Left forelimb (tissue), 1 donor: Measurements from ENCODE around the gene STARD8.
"Not testable (repeated sequence)": the region's sequence is repeated elsewhere in the genome, so short reads cannot be mapped to it uniquely, and the experiment has no call there.

ENCODE experiments used
- DNase-seq: peaks from one replicate; pipeline ENCODE4 v3.0.0-alpha.2; 2018; ENCODE audit warnings: low spot score

The STARD8 gene, protein sequence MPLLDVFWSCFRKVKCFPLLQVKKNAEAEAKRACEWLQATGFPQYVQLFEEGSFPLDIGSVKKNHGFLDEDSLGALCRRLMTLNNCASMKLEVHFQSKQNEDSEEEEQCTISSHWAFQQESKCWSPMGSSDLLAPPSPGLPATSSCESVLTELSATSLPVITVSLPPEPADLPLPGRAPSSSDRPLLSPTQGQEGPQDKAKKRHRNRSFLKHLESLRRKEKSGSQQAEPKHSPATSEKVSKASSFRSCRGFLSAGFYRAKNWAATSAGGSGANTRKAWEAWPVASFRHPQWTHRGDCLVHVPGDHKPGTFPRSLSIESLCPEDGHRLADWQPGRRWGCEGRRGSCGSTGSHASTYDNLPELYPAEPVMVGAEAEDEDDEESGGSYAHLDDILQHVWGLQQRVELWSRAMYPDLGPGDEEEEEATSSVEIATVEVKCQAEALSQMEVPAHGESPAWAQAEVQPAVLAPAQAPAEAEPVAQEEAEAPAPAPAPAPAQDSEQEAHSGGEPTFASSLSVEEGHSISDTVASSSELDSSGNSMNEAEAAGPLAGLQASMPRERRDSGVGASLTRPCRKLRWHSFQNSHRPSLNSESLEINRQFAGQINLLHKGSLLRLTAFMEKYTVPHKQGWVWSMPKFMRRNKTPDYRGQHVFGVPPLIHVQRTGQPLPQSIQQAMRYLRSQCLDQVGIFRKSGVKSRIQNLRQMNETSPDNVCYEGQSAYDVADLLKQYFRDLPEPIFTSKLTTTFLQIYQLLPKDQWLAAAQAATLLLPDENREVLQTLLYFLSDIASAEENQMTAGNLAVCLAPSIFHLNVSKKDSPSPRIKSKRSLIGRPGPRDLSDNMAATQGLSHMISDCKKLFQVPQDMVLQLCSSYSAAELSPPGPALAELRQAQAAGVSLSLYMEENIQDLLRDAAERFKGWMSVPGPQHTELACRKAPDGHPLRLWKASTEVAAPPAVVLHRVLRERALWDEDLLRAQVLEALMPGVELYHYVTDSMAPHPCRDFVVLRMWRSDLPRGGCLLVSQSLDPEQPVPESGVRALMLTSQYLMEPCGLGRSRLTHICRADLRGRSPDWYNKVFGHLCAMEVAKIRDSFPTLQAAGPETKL

DNA sequence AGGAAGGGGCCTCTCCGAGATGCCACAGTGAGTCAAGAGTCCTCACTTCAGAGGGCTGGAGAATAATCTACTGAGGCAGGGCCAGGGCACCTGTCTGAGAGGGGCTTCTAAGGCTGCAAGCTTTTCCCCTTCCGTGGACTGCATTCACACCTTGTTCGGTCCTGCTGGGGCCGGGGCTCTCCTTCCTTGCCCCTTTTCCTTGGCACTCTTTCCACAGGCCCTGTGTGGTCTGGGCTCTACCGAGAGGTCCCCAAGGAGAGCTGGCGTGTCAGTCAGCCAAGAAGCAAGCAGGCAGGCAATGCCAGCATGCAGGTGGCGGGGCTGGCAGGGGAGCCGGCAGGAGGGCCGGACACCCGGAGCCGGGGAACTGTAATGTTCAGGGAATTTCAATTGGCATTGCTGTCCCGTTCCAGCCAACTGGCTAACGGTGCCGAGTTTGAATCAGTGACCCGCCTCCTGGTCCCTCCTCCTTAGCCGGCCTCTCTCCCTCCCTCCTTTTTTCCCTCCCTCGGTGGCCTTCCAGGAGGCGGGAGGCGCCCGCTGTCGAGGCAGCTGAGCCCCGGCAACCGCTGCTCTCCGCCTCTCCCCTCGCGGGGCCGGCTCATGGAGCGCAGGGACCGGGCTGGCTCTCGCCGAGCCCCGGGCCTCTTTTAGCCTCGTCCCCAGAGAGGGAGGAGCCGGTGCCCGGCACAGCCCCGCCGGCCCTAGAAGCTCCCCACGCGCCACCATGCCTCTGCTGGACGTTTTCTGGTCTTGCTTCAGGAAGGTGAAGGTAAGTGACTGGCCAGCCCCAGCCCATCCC lies at the start of gene STARD8:
Gene STARD8, plus strand, starts transcription at position 511 of the 802 bp plus-strand sequence. Its CDS starts 217 bp downstream, at position 728.
- no peak for DNase-seq

DNA sequence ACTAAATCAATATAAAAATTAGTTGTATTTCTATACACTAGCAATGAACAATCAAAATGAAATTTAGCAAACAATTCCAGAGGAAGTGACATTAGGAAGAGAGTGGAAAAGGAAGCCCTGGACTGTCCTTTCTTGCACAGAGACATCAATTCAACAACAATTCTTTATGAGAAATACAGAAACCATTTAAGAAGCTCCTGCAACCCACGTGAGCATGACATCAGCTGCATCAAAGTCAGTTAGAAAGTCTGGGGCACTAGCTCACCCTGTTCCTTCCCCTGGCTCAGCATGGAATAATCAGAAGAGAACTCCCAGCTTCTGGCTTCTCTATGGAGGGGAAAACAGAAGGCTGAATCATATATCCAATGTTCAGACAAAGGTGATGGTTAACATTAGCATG lies 48.6 kb upstream of the STARD8 start:
- DNase-seq, result no peak

DNA sequence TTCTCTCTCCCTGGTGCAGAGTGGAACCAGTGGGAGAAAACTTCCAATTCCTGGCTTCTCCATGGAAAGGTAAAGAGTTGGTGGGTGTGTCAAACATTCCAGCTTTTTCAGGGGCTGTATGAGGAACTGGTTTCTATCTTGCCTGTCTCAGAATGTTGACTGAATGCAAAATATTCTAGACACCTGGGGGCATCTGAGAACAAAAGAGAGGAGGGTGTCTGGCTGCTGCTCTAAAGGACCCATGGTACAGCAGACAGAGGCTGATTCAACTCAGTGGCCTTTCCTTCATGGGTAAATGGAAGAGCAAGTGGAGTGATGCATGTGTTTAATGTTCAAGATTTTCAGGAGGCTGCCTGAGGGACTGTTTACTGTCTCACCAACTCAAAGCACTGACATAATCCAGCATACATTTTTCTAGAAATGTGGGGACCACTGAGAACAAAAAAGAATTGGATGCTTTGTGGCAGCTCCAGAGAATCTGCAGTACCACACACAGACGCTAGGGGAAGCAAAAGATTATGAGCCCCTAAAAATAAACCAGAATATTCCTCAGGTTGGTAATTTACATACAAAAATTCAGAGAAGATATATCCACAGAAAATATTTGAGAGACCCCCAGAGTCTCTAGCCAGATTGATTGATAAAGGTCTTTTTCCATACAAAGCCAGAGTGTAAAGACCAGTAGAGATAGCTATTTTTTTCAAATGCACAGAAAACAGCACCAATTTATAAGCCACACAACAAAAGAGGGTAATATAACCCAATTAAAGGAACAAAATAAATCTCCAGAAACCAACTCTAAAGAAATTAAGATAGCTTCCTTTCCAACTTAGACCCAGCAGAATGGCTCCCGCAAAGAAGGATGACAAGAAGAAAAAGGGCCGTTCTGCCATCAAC lies 48.0 kb upstream of the STARD8 start:
- DNase-seq, result no peak

DNA sequence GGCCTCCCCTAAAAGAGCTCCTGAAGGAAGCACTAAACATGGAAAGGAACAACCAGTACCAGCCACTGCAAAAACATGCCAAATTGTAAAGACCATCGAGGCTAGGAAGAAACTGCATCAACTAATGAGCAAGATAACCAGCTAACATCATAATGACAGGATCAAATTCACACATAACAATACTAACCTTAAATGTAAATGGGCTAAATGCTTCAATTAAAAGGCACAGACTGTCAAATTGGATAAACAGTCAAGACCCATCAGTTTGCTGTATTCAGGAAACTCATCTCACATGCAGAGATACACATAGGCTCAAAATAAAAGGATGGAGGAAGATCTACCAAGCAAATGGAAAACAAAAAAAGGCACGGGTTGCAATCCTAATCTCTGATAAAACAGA lies 43.2 kb upstream of the STARD8 start:
- not testable (repeated sequence) for DNase-seq

GRCh38 chrX:68614733-68615132 lies 32.7 kb upstream of the STARD8 start:
- not testable (repeated sequence) for DNase-seq

GRCh38 chrX:68627986-68628385 lies 19.5 kb upstream of the STARD8 start:
- no peak for DNase-seq

GRCh38 chrX:68629936-68630335 lies 17.5 kb upstream of the STARD8 start:
- DNase-seq, result not testable (repeated sequence)

GRCh38 chrX:68631336-68631735 lies 16.1 kb upstream of the STARD8 start:
- no peak for DNase-seq

- DNase-seq, result no peak
Observed at GRCh38 chrX:68632491-68632890, 15.0 kb upstream of the STARD8 start.

DNA sequence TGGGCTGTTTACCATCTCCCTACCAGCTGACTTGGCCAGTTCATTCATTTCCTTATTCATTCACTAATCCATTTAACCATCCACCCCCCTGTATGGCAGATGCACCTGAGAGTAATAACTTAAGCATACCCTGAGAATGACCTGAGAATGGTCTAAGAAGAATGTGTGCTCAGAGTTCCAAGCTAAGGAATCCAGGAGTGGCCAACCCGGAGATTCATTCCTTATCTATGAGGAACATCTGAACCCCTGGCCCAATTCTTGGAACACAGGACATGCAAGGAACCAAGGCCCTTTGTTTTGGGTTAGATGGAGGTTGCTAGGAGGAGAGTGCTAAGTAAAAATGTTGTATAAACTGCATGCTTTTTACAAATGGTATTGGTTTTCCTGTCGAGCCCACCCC lies 13.5 kb upstream of the STARD8 start:
- DNase-seq, result no peak

GRCh38 chrX:68634649-68635227 lies 12.7 kb upstream of the STARD8 start:
- no peak for DNase-seq

DNA sequence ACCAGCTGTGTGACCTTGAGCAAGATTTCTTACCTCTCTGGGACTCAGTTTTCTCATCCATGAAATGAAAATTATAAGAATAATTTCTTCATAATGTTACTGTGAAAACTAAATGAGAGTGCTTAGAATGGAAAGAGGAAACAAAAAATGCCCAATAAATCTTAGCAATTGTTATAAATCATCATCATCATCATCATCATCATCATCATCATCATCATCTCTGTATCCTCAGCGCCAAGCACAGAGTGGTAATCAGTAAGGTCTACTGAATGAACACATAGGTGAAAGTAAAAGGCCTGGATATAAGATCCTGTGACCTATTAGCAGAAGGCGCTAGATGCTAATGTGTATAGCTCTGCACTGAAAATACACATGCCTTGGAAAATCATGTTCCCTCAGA lies 6.8 kb upstream of the STARD8 start:
- no peak for DNase-seq

DNA sequence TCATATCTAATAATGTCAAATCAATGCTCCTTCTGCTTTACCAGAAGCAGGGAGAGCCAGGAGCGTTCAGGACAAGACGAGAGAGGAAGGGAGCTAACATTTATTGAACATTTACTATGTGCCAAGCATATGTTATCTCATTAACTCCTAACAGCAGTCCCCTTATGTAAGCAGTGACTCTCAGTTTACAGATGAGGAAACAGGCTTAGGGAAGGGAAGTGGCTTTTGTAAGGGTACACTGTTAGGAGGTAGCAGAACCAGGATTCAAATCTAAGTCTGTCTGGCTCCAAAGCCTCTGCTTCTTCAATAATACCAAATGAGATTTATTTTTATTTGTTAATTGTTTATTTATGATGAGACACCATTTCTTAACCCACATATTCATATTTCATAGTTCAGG lies 2.6 kb upstream of the STARD8 start:
- no peak for DNase-seq

GRCh38 chrX:68646421-68646820 lies 1.0 kb upstream of the STARD8 start:
- DNase-seq, result no peak

- DNase-seq, result no peak
Observed at GRCh38 chrX:68648960-68649359, 1.5 kb downstream of the STARD8 start.

DNA sequence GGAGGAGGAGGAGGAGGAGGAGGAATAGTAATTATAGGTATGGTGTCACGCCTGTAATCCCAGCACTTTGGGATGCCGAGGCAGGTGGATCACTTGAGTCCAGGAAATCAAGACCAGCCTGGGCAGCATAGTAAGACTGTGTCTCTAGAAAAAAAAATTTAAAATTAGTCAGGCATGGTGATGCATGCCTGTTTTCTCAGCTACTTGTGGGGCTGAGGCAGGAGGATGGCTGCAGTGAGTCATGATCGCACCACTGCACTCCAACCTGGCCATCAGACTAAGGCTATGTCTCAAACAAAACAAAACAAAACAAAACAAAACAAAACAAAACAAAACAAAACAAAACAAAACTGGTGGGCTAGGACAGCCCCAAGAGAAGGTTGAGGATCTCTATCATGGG lies 3.0 kb downstream of the STARD8 start:
- DNase-seq, result no peak

DNA sequence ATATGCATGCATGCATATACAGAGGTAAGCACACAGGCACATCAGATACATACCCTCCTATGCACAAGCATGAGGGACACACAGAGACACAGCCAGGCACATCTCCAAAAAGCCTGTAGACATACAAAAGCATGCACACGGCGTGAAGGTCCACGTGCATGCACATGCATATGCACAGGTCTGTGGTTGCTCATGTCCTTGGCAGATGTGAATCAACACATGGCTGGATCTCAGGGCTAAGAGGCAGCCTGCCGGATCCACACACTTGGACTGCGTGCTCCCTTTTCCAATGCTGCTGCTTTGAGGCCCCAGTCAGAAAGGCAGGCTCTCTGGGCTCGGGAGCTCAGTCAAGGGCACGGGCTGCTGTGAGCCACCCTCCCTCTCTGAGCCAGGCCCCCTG lies 3.6 kb downstream of the STARD8 start:
- no peak for DNase-seq

- no peak for DNase-seq
Observed at GRCh38 chrX:68652326-68653170, 5.1 kb downstream of the STARD8 start.

GRCh38 chrX:68654693-68655092 lies 7.2 kb downstream of the STARD8 start:
- DNase-seq, result no peak
